Measurements from ENCODE around the gene PLXNA4.
"Not testable (repeated sequence)": the region's sequence is repeated elsewhere in the genome, so short reads cannot be mapped to it uniquely, and the experiment has no call there.

Gene PLXNA4

DNA sequence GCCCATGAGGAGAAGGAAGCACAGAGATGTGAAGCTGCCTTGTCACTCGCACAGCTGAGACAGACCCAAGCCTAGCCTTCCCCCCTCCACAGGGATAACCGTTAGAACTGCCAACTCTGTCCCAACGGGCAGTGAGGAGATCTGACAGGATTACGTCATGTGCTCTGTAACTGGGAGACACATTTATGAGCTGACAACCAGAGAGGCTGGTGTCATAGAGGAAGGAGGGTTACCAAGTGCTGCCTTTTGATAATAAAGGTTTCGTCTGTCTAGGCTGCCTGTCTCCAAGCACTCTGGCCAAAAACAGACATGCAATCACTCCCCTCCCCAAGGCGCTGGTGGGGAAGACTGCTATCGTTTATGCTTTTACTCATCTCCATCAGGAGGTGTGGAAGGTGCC lies 165.9 kb downstream of the PLXNA4 start:
- DNase-seq, result no peak

DNA sequence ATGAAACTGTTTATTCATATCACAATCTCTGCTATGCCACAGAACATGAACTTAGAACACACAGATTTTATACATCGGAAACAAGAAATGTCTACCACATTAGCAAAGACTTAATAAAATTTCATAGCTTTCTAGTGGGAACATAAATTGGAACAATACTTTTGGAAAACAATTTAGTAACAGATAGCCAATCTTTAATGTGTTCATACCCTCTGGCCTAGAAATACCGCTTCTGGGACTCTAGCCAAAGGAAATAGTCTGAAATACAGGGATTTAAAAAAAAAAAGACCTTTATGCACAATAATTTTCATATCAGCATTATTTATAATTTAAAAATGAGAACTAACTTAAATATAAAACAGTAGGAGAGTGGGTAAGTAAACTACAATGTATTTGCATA lies 168.5 kb downstream of the PLXNA4 start:
- no peak for DNase-seq

DNA sequence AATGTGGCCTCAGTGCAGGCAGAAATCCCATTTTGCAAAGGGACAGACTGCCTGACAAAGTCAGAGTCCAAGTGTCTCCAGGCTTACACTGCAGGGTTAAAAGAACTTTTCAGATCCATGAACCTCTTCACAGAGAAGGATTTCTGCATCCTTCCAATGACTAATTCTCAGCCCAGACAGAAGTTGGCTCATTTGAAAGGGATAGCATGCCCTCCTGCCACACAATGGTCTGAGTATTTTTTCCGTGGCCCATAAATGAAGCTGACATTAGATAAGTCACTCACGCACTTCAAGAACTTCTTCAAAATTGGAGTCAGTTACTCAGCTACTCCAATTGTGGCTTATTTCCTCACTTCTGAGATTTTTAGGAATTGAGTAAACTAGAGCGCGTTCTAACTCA lies 170.2 kb downstream of the PLXNA4 start:
- no peak for DNase-seq

DNA sequence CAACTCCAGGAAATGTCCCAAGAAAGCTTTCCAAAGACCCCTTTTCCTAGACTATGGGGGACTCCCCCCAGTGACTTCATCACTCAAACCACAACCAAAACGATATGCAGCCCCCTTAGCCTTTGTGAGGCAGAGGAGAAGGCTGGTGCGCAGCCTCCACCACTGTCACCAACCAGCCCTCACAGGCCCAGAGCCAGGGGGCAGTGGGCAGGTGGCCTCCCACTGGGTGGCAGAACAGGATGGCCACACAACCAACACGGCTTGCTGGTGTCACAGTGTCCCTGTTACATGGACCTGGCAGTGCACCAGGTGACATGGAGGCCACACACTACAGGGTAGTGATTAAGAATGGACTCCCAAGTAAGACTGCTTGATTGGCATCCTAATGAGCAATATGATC lies 172.0 kb downstream of the PLXNA4 start:
- no peak for DNase-seq

DNA sequence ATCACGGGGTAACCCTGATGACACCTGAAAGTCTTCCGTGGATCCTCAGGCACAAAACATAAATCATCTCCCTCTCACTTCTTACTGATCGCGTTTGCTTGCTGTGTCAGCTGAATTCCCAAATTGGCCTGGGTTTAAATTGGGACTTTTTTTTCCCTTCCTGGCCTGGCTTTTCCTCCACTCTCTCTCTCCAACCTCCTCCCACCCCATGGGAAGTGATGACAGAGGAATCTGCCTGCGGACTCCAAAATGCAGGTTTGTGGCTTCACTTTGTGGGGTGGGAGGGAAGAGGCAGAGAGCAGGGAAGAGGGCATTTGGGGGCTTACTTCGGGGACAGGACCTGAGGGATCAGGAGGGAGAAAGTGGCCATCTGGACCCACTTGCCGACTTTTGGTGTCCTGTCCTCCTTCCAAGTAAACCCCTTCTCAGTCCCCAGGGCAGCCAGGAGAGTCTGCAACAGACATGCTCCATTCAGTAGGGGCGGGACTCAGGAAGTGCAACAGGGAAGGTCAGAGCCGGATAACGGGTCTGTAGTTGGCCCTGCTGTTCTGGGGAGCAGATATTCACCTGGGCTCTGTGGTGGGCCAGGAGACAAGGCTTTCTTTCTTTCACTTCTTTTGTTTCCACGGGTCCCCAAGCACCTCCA lies 172.7 kb downstream of the PLXNA4 start:
- no peak for DNase-seq

DNA sequence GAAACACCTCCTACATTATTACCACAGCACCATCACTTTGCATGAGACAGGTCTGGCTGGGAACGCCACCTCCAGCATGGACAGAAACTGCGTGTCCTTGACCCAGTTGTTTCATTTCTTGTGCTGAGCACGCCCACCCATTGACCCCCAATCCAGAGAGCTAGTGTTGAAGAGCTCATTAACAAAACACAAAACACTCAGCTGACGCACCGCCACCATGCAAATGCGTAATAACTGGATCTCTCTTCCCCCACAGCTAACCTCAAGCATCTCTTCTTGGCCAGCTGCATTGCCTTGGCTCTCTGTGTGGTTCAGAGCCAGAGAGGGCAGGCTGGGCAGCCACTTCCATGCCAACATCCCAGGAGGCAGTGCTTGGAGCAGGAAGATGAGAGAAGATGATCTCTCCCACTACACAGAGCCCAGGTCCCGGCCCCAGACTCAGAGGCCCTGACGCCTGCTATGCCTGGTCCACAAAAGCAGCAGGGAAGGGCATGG lies 173.5 kb downstream of the PLXNA4 start:
- DNase-seq, result no peak

DNA sequence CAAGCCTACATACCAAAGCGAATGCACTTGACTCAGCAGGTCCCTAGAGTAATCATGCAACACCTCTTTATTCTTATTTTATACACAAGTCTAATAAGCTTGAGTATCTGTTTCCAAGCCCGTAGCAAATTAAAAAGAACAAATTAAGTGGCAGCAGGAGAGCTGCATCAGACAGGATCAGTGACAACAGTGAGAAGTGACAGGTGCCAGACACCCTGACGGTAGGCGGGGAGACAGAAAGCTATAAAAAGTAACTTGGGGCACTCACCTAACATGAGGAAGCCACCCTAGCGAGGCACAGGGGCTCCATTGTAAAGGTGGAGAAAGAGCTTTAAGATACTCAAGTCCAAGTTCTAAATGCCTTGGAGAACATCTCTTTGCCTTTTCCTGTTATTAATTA lies 174.2 kb downstream of the PLXNA4 start:
- DNase-seq, result no peak

DNA sequence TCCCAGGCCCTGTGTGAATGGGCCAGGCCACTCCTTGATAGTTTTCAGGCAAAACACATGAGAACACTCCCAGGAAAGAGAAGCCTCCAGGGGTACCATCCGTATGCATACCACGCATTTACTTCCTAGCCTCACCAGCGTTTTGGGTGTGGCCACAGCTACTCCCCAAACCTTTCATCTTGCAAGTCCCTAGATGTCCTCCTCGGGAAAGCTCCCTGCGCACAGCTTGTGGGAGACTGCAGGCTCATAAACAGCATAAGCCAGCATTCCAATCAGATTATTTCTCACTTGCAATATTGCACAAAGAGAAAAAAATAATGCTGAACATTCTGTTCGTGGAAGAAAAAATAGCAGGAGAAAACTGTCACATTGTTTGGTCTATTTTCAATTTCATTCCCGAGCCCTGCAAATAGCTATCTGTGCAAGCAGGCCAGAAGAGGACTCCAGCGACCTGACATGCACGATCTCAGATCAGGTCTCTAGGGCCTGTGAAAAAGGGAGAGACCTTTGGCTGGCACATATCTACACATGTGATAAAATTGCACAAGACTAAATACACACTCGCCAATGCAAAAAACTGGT lies 175.6 kb downstream of the PLXNA4 start:
- DNase-seq, result no peak

DNA sequence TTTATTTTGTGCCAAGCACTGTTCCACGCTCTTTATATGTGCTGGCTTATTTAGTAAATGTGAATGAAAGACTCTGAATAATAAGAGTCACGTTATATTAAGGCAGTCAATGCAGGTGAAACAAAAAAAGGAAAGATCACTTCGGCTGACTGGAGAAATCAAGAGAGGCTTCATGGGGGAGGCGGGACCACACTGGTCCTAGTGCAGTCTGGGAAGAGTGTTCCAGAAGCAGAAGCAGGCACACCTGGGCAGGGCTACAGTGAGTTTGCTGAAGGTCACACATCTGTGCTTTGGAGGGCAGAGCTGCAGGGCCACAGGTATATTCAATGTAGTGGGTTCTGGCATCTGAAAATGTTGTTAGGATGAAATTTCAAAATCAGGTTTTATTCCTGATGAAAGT lies 176.9 kb downstream of the PLXNA4 start:
- DNase-seq, result no peak

DNA sequence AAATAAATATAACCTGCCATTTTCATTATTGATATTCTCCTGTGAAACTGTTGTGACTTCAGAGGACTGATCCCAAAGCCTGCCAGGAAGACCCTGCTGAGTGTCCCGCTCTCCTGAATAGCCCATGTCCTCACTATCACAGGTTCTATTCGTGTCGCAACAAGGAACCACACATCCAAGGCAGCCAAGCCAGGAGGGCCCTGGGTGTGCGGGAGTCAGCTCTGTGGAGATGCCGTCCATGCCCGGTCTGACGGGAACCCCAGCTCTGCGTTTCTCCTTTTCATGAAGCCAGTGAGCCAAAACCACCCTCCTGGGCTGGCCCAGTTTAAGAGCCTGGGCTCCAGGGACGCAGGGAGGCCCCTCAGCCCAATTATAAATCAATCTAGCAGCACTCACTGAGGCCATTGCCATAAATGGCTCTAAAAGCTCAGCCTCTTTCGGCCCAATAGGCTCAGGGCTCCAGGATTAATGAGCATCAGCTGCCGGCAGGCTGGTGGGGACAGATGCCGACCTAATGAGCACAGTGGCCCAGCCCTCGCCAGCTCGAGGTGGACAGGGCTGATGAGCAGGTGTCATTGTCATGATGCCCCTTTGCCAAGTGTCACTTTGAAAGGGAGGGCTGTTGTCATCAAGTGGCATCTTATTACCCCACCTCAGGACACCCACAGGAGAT lies 177.9 kb downstream of the PLXNA4 start:
- no peak for DNase-seq

DNA sequence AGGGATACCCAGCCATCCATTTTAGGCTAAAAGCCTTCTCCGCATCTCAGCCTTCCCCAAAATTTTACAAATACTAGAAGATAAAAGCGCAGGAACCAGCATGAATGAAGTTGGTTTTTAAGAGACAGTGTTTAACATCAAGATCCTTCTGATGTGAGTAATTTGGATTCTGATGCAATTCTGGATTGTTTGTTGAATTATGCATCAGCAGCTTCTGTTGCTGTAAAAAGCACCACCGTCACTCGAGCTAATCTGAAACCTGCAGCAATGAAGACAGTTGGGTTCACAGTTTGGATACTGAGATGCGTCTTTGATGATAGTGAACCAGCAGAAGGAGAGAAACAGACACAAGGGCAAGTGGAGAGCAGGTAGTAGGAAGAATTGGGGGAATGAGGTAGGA lies 179.2 kb downstream of the PLXNA4 start:
- no peak for DNase-seq

DNA sequence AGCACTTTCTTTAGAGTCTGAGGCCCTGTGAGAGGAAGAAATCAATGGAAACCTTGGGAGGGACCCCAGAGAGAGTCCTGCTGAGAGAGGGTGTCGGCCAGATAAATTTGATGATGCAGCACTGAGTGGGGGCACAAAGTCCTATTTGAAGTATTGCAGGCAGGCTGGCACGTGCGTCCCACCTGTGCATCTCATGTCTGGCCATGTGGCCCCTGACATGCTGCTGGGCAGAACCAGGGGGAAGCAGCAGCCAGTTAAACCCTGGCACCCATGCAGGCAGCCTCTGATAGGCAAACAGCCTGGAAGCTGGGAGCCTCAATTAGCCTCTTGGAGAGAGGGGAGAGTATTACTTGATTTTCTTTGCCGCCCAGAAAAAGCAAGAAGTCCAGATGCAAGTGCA lies 180.9 kb downstream of the PLXNA4 start:
- no peak for DNase-seq

DNA sequence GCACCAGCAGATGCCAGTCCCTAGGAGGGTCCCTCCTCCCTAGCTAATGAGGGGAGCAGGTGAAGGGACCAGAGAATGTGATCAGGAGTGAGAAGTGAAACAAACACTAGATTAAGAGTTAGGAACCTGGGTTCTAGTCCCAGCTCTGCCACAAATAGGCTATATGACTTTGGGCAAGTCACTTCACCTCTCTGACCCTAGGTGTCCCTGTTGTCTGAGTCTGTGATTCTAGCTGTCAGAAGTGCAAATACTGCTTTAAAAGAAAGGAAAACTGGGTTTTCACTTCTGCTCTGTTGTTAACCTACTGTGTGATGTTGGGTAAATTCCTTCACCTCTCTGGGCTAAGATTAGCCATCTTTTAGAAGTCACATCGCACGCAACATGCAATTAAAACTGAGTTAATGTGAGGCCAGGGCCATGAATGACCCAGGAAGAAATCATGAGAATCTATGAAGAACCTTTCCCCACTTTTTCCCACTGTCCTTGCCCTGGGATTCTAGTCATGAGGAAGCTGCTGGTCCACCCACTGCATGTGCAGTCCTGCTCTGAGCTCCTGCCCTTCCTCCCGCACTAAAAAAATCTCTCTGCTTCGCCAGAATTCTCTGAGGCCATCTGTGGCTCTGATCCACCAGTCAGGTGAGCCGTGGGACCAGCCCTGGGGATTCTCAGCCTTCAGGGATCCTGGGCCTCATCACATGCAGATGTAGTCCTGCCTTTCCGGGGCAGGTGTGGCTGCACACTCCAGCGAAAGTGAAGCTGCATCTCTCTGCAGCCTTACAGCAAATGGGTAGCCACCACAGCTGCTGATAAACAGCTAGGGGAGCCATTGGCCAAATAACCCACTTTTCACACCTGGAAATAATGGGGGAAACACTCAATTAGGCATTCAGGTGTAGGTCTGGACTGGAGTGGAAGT lies 181.7 kb downstream of the PLXNA4 start:
- DNase-seq, result peak in 1 of 2 donors; percentile 22

DNA sequence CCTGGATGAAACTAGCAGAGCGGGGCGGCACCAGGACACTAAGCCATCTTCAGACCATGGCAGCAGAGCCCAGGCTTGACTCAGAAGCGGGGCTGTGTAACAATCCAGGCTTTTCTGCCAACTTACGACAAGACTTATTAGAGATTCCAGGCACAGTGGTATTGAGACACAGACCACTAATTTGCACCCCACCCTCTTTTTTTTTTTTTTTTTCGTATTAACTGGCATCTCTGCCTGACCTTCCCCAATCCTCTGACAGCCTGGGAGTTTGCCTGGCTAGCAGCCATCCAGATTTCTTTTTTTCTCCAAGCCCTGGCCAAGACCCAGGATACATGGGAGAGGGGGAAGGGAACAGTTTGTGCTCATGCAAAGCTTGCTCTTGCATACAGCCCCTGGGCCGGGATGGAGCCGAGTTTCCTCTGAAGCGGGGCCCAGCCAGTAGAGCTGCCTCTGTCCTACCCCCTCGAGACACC lies 182.4 kb downstream of the PLXNA4 start:
- DNase-seq, result no peak

DNA sequence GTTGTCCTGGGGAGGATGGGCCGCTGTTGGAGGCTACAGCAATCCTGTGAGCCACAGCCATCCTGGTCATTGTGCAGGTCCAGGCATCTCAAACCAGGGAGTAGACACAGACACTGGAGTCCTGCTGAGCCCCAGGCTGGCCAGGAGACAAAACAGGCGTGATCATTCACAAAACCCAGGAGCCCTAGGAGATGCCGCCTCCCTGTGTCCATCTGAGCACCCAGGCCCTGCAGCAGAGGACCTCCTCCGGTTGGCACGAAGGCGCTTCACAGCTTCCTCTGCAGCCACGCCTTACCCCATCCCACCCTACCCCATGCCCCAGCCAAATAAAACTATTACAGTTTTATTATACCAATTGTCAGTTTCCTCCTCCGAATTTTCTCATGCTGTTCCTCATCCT lies 183.6 kb downstream of the PLXNA4 start:
- DNase-seq, result no peak

DNA sequence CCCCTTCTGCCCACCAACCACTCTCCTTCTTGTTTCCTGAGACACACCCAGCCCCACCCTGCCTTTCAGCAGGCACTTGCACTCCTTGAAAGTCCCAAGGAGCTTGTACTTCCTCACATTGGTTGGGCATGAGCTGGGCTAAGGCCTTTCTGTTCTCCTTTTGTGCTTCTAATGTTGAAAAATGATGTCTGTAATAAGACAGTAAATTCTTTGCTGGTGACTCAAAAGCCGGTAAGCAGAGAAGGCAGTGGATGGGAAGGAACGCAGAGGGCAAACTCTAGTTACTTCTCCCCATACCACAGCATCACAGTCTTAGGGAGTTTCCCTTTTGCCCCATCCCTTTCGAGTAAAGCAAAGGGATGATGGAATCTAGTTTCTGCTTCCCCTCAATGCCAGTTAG lies 185.6 kb downstream of the PLXNA4 start:
- DNase-seq, result no peak

DNA sequence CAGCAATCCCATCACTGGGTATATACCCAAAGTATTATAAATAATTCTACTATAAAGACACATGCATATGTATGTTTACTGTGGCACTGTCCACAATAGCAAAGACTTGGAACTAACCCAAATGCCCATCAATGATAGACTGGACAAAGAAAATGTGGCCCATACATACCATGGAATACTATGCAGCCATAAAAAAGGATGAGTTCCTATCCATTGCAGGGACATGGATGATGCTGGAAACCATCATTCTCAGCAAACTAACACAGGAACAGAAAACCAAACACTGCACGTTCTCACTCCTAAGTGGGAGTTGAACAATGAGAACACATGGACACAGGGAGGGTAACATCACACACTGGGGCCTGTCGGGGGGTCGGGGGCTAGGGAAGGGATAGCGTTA lies 186.2 kb downstream of the PLXNA4 start:
- DNase-seq, result not testable (repeated sequence)

DNA sequence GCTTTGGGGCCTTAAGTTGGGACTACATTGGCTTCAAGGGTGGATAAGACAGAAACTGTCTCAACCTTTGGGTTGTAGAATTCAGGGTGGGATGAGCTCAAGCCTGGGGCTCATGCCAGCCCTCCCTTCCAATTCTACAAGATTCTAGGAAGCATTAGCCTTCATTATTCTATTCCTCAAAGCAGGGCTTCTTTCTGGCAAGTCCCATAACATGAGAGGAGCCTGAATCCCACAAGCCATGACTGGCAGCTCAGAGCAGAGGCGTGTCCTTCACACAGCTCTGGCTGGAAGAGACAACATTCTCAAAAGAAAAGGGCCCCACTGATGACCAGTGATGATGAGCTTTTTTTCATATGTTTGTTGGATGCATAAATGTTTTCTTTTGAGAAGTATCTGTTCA lies 187.6 kb downstream of the PLXNA4 start:
- DNase-seq, result no peak

DNA sequence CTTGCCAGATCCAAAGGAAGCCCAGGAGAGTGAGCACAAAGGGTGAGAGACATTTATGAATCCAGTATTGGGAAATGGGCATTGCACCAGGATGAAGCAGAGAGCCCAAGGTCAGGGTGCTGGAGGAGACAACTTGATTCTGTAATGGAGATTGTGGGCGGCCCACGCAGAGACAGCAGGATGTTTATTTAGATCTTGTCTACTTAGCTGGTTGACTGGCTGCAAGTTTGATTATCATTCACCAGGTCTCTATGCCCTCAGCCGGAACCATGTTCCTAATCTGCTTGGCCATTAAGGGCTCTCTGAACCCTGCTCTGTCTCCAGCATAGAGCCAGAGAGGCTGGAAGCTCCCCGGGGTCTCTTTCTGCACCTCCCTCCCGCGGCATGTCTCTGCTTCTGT lies 188.7 kb downstream of the PLXNA4 start:
- DNase-seq, result no peak

DNA sequence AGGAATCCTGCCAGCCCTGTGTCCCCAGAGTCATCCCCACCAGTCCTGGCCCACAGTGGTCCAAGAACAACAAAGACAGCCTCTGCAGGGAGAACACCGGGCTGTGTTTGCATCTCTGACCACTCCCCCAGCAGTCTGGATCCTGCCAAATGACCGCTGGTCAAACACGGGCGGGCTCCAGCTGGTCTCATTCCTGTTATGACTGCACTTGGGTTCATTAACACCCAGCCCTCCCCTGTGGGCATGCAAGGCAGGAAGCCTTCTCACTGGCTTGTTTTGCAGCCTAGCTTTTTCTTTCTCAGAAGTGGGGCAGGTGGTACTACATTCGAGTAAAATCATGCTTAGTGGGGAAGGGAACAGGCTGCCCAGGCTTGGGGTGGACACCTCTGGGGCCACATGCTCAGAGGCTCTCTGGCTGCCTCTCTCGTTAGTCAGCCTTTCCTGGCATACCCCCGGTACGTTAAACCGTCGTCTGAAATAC lies 190.0 kb downstream of the PLXNA4 start:
- no peak for DNase-seq

DNA sequence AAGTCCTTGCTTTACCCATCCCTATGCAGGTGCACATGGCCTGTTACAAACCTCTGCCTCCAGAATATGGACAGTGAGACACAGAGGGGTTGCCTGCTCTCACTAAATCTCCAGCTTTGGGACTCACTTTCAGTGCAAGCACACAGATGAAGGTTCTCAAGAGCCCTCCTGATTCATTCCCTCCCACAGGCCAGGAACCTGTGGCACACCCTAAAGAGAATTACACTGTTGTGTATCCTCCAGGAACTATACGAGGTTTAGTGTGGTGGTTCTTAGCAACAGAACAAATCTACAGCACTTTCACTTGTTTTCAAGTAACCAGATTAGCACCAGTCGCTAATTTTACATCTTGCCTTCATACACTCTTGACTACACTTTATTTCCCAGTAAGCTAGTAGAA lies 192.3 kb downstream of the PLXNA4 start:
- DNase-seq, result no peak

DNA sequence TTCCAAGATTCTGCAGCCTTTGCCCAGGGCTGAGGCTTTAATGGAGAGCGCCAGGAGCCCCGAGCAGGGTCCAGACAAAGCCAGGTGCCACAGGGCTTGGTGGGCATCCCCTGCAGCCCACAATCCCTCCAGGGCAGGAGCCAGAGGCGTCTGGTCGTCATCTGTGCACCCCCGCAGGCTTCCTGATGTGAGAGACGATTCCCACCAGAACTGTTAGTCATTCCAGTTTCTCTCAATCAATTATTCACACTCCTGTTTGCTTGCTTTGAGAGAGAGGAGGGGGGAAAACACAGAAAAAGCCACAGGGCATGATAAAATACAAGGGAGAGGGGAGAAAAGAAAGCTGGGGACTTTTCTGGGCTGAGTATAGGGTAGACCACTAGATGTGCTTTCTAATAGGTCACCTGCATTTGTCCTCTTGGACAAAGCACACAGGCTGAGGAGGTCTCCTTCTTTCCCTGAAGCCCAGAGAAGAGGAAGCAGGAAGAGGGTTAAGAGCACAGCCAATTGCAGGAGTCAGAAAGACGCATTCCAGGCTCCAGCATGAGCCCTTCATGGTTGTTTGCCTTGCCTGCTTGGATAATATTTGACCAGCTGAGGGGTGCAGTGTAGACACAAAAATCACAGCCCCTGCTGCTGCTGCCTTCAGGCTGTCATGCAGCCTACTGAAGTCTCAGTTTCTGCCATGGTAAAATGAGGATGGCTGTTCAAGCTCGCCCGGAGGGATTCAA lies 194.4 kb downstream of the PLXNA4 start:
- DNase-seq, result no peak

All from bone marrow (tissue), 2 donors.